Neutrophil (primary cell): ENCODE measurements around the gene MDN1.

Source experiments
- H3K27ac ChIP-seq: fragments of 200-600 bp; sonication (generic); 2 replicates; pipeline ENCODE4 v1.5.1; 2016; ENCODE audit warnings: mild to moderate bottlenecking, moderate library complexity
- H3K27me3 ChIP-seq: fragments of 200-600 bp; sonication (generic); 2 replicates; pipeline ENCODE4 v1.6.0; 2016; ENCODE audit warnings: mild to moderate bottlenecking
- H3K36me3 ChIP-seq: fragments of 200-600 bp; sonication (generic); 2 replicates; pipeline ENCODE4 v1.5.1; 2017
- H3K4me1 ChIP-seq, 2 experiments: fragments of 200-600 bp in 1 of 2; sonication (generic) in 1 of 2; 1 replicate in 1 of 2; 2 replicates in 1 of 2; pipeline versions ENCODE4 v1.5.1 to v1.6.1; 2013 to 2016; ENCODE audit warnings: low read depth in 1 of 2, low read length in 1 of 2, mild to moderate bottlenecking in 1 of 2, moderate library complexity in 1 of 2; ENCODE audit not compliant: control insufficient read depth in 1 of 2, insufficient read depth in 1 of 2
- H3K4me3 ChIP-seq, 2 experiments: fragments of 200-600 bp in 1 of 2; sonication (generic) in 1 of 2; 1 replicate in 1 of 2; 2 replicates in 1 of 2; pipeline ENCODE4 v1.5.1; 2013 to 2016; ENCODE audit warnings: low read depth in 1 of 2, low read length in 1 of 2, mild to moderate bottlenecking in 1 of 2, moderate library complexity in 1 of 2
- H3K9me3 ChIP-seq: fragments of 200-600 bp; sonication (generic); 2 replicates; pipeline ENCODE4 v1.5.1; 2016
- CTCF ChIP-seq: fragments of 200-600 bp; sonication (generic); IDR thresholded peaks from 2 replicates; pipeline ENCODE4 v1.5.1; 2016; ENCODE audit warnings: antibody characterized with exemption

MDN1 gene

GRCh38 chr6:89803271-89803670 is 16.3 kb downstream of the MDN1 start:
- Histone ChIP-seq H3K9me3 (no peaks in the 10 kb centered on the region), H3K36me3 (peaks cover 10% of the 10 kb centered on the region), H3K27me3 (no peaks in the 10 kb centered on the region), H3K4me3 (no peak overlapping the region), H3K27ac (no peak overlapping the region), H3K4me1 (no peaks in the 10 kb centered on the region)
- TF ChIP-seq CTCF: no peak

- TF ChIP-seq CTCF: no peak
- Histone ChIP-seq H3K4me3 (no peak overlapping the region), H3K9me3 (no peaks in the 10 kb centered on the region), H3K27ac (no peak overlapping the region), H3K4me1 (no peaks in the 10 kb centered on the region), H3K36me3 (peaks cover 10% of the 10 kb centered on the region), H3K27me3 (no peaks in the 10 kb centered on the region)
These were observed 19.8 kb downstream of the MDN1 start for GRCh38 chr6:89799756-89800155.

- Histone ChIP-seq H3K36me3 (peaks cover 10% of the 10 kb centered on the region), H3K9me3 (no peaks in the 10 kb centered on the region), H3K27me3 (no peaks in the 10 kb centered on the region), H3K4me3 (no peak overlapping the region), H3K4me1 (no peaks in the 10 kb centered on the region), H3K27ac (no peak overlapping the region)
- TF ChIP-seq CTCF: no peak
These were observed 20.5 kb downstream of the MDN1 start for GRCh38 chr6:89799096-89799495.

GRCh38 chr6:89797317-89797716 is 22.3 kb downstream of the MDN1 start:
- no peak for TF ChIP-seq CTCF
- Histone ChIP-seq H3K4me1 (no peaks in the 10 kb centered on the region), H3K27ac (no peak overlapping the region), H3K27me3 (no peaks in the 10 kb centered on the region), H3K4me3 (no peak overlapping the region), H3K9me3 (no peaks in the 10 kb centered on the region), H3K36me3 (peaks cover 4% of the 10 kb centered on the region)

GRCh38 chr6:89794324-89794723 is 25.3 kb downstream of the MDN1 start:
- no peak for TF ChIP-seq CTCF
- H3K27me3 ChIP-seq: no peaks in the 10 kb centered on the region
- no peak overlapping the region for H3K27ac ChIP-seq
- H3K9me3 ChIP-seq: no peaks in the 10 kb centered on the region
- no peaks in the 10 kb centered on the region for H3K4me1 ChIP-seq
- peaks cover 12% of the 10 kb centered on the region for H3K36me3 ChIP-seq
- H3K4me3 ChIP-seq: no peak overlapping the region

- peaks cover 11% of the 10 kb centered on the region for H3K36me3 ChIP-seq
These were observed 26.0 kb downstream of the MDN1 start for GRCh38 chr6:89793586-89793985.

More at GRCh38 chr6:89793586-89793985, 26.0 kb downstream of the MDN1 start:
- TF ChIP-seq CTCF: no peak
- Histone ChIP-seq H3K4me1 (no peaks in the 10 kb centered on the region), H3K27me3 (no peaks in the 10 kb centered on the region), H3K9me3 (no peaks in the 10 kb centered on the region), H3K4me3 (no peak overlapping the region), H3K27ac (no peak overlapping the region)
